NT2/D1 (cell line): ENCODE results near the gene C12orf54.
"Not testable (repeated sequence)": the region's sequence is repeated elsewhere in the genome, so short reads cannot be mapped to it uniquely, and the experiment has no call there.

ENCODE experiments used
- DNase-seq: peaks from one replicate; pipeline ENCODE4 v3.0.0-alpha.2; 2011; ENCODE audit warnings: low read depth, low spot score
- H3K27me3 ChIP-seq: 2 replicates; pipeline ENCODE4 v1.6.0; 2011; ENCODE audit warnings: mild to moderate bottlenecking; ENCODE audit not compliant: insufficient read length, insufficient read depth
- H3K36me3 ChIP-seq: 2 replicates; pipeline ENCODE4 v1.6.1; 2011; ENCODE audit warnings: mild to moderate bottlenecking, low read length, mixed read lengths; ENCODE audit not compliant: insufficient read depth, insufficient read length
- H3K4me1 ChIP-seq: 2 replicates; pipeline ENCODE4 v1.5.1; 2011; ENCODE audit not compliant: insufficient read depth, insufficient read length
- H3K4me3 ChIP-seq: 2 replicates; pipeline ENCODE4 v1.5.1; 2011; ENCODE audit warnings: low read depth; ENCODE audit not compliant: insufficient read length
- H3K9ac ChIP-seq: 2 replicates; pipeline ENCODE4 v1.6.0; 2011; ENCODE audit warnings: low read depth; ENCODE audit not compliant: insufficient read length
- H3K9me3 ChIP-seq: 2 replicates; pipeline ENCODE4 v1.5.1; 2011; ENCODE audit warnings: mild to moderate bottlenecking, low read length; ENCODE audit not compliant: insufficient read depth
- SUZ12 ChIP-seq: IDR thresholded peaks from 2 replicates; pipeline ENCODE4 v1.6.1; 2011; ENCODE audit not compliant: insufficient read length, insufficient read depth; ENCODE audit errors: extremely low read depth
- YY1 ChIP-seq: IDR thresholded peaks from 2 replicates; pipeline ENCODE4 v1.6.1; 2011; ENCODE audit not compliant: insufficient read length, insufficient read depth
- ZNF274 ChIP-seq: IDR thresholded peaks from 2 replicates; pipeline ENCODE4 v1.6.1; 2011; ENCODE audit warnings: mild to moderate bottlenecking, low read depth, low read length

C12orf54 gene

GRCh38 chr12:48510111-48510510 is 27.8 kb downstream of the C12orf54 start:
- Histone ChIP-seq H3K27me3 (no peaks in the 10 kb centered on the region), H3K36me3 (no peaks in the 10 kb centered on the region), H3K9me3 (peaks cover 22% of the 10 kb centered on the region), H3K9ac (no peak overlapping the region), H3K4me1 (no peaks in the 10 kb centered on the region), H3K4me3 (no peak overlapping the region)
- DNase-seq = no peak
- no peak for TF ChIP-seq ZNF274
- TF ChIP-seq YY1 = no peak
- TF ChIP-seq SUZ12 = no peak

- Histone ChIP-seq H3K27me3 (no peaks in the 10 kb centered on the region), H3K9me3 (peaks cover 22% of the 10 kb centered on the region), H3K9ac (no peak overlapping the region), H3K4me3 (no peak overlapping the region), H3K4me1 (no peaks in the 10 kb centered on the region), H3K36me3 (no peaks in the 10 kb centered on the region)
- TF ChIP-seq SUZ12 (no peak), ZNF274 (no peak), YY1 (no peak)
- DNase-seq = no peak
Measured at GRCh38 chr12:48512855-48513254, 30.6 kb downstream of the C12orf54 start.

GRCh38 chr12:48514728-48515127 is 32.4 kb downstream of the C12orf54 start:
- DNase-seq = no peak

GRCh38 chr12:48520381-48520780 is 38.1 kb downstream of the C12orf54 start:
- not testable (repeated sequence) for DNase-seq, H3K9me3 ChIP-seq, H3K9ac ChIP-seq, H3K27me3 ChIP-seq, H3K4me3 ChIP-seq, H3K36me3 ChIP-seq, H3K4me1 ChIP-seq

More at GRCh38 chr12:48514728-48515127, 32.4 kb downstream of the C12orf54 start:
- H3K36me3 ChIP-seq = no peaks in the 10 kb centered on the region
- no peak overlapping the region for H3K9ac ChIP-seq
- TF ChIP-seq SUZ12 = no peak
- TF ChIP-seq ZNF274 = no peak
- TF ChIP-seq YY1 = no peak
- H3K4me3 ChIP-seq = no peak overlapping the region
- H3K4me1 ChIP-seq = no peaks in the 10 kb centered on the region
- H3K27me3 ChIP-seq = no peaks in the 10 kb centered on the region
- peaks cover 19% of the 10 kb centered on the region for H3K9me3 ChIP-seq

- DNase-seq = no peak
- H3K4me1 ChIP-seq = no peaks in the 10 kb centered on the region
- no peaks in the 10 kb centered on the region for H3K36me3 ChIP-seq
- no peaks in the 10 kb centered on the region for H3K27me3 ChIP-seq
- TF ChIP-seq SUZ12 = no peak
- no peak for TF ChIP-seq ZNF274
- no peak for TF ChIP-seq YY1
- H3K9ac ChIP-seq = no peak within 1 kb of the TSS
- no peaks in the 10 kb centered on the region; the same call in 1 of the 2 replicates for H3K9me3 ChIP-seq
- H3K4me3 ChIP-seq = no peak within 1 kb of the TSS
Measured at GRCh38 chr12:48525332-48525731, 43.0 kb downstream of the C12orf54 start, which contains the start of gene OR8S1. Gene OR8S1, plus strand, starts transcription at chr12:48525632. Its CDS starts 0 bp downstream, at chr12:48525632.

- Histone ChIP-seq H3K9ac (no peak overlapping the region), H3K9me3 (no peaks in the 10 kb centered on the region), H3K4me1 (no peaks in the 10 kb centered on the region), H3K4me3 (no peak overlapping the region), H3K27me3 (no peaks in the 10 kb centered on the region), H3K36me3 (no peaks in the 10 kb centered on the region)
- TF ChIP-seq YY1 (no peak), ZNF274 (no peak), SUZ12 (no peak)
- no peak for DNase-seq
Measured at GRCh38 chr12:48527891-48528670, 45.8 kb downstream of the C12orf54 start.

- Histone ChIP-seq H3K4me1 (no peaks in the 10 kb centered on the region), H3K36me3 (no peaks in the 10 kb centered on the region), H3K9ac (no peak overlapping the region), H3K9me3 (no peaks in the 10 kb centered on the region), H3K27me3 (no peaks in the 10 kb centered on the region), H3K4me3 (no peak overlapping the region)
- no peak for DNase-seq
- TF ChIP-seq ZNF274 (no peak), SUZ12 (no peak), YY1 (no peak)
Measured at GRCh38 chr12:48532601-48533000, 50.3 kb downstream of the C12orf54 start.

GRCh38 chr12:48536602-48537001 is 54.3 kb downstream of the C12orf54 start:
- H3K27me3 ChIP-seq = no peaks in the 10 kb centered on the region
- no peaks in the 10 kb centered on the region for H3K9me3 ChIP-seq
- no peak overlapping the region for H3K4me3 ChIP-seq
- H3K36me3 ChIP-seq = no peaks in the 10 kb centered on the region
- no peaks in the 10 kb centered on the region for H3K4me1 ChIP-seq
- TF ChIP-seq ZNF274 (no peak), YY1 (no peak), SUZ12 (no peak)
- no peak for DNase-seq
- H3K9ac ChIP-seq = no peak overlapping the region
